HG03045 (cell line): Measurements from ENCODE around the gene CALCA.
A peak's percentile ranks its signal among the peaks of the same experiment; 100 is the strongest.
"Not testable (repeated sequence)": the region's sequence is repeated elsewhere in the genome, so short reads cannot be mapped to it uniquely, and the experiment has no call there.

ENCODE experiments used
- ATAC-seq: cut with Tn5 transposase; IDR thresholded peaks from one replicate; pipeline ENCODE4 v1.9.1; 2021; ENCODE audit warnings: mild to moderate bottlenecking, moderate library complexity; ENCODE audit not compliant: unreplicated experiment

The CALCA gene

DNA sequence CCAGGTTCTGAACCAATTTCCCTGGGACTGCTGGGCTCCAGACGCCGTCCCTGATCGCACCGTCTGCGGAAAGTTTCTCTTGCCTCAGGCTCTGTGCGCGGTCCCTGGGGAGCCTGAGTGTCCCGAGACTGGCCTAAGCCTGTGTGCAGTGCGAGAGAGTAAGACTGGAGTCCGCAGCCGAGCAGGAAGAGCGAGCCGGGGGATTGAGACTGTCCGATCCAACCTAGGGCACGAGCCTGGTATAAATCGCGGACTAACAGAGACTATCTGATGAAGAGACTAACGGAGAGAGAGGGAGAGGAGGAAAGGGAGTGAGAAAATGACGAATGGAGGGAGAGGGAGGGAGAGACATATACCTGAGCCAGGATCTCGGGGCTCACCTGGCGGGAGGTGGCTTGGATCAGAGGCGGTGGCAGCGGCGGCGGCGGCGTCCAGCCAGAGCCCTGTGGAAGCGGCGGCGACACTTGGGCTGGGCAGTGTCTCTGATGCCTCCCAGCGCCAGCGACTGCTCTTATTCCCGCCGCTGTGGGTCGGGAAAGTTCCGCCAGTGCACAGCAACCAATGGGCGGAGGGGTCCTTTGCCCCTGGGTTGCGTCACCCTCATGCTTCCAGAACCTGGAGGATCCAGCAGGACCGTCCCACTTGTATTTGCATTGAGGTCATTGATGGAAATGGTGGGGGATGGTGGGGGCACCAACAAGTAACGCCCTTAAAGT lies at the start of gene CALCA:
Gene CALCA, minus strand, starts transcription at position 487 of the 716 bp plus-strand sequence. CDS start 1,159 bp downstream, outside the sequence.
- no peak for ATAC-seq

DNA sequence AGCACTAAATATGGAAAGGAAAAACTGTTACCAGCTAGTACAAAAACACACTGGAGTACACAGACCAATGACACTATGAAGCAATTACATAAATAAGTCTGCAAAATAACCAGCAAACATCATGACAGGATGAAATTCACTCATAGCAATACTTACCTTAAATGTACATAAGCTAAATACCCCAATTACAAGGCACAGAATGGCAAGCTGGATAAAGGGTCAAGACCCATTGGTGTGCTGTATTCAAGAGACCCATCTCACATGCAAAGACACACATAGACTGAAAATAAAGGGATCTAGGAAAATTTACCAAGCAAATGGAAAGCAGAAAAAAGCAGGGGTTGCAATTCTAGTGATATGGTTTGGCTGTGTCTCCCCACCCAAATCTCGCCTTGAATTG lies 44.0 kb upstream of the CALCA start:
- ATAC-seq: no peak

- no peak for ATAC-seq
These were observed 39.7 kb upstream of the CALCA start for GRCh38 chr11:15011776-15012345.

GRCh38 chr11:15010865-15011264 lies 38.7 kb upstream of the CALCA start:
- no peak for ATAC-seq

DNA sequence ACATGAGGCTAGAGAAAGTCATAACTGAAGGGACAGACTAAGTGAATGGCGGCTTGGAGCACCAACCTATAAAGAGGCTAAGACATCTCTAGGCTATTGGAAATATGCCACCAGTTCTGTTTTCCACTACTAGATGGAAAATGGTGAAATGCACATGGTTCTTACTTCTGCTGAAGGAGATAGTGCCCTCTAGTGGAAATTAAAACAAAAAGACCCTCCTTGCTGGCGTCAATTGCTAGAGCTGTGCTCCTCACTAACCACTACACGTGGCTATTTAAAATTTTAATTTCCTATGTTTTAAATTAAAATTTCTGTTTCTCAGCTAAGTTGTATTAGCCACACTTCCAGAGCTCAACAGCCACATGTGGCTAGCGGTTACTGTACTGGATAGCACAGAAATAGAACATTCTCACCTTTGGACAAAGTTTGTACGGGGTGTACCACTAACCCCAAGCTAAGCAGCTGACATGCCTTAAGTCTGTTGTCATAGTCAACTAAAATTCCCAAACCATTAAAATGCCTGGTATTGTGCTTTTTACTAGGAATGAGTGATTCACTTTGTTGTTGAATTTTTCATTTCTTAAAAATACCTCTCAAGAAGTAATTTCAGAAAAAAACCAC lies 34.1 kb upstream of the CALCA start:
- ATAC-seq: peak; percentile 47

- not testable (repeated sequence) for ATAC-seq
These were observed 16.0 kb upstream of the CALCA start for GRCh38 chr11:14988133-14988532.

DNA sequence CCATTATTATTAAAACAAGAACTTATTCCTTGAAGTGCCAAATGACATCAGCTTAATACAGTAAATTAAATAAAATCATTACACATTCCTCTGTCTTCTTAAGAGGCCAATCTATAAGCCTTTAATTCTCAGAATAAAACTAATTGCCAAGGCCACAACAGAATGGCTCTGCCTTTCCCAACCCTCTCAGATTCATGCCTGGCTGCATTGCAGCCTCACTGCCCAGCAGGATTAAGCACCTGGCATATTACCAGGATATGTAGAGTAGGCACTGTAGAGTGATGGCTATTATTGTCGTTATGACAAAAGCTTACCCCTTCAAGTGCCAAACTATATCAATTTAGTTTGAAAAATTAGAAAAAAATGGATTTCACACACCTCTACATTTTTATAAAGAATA lies 9.4 kb upstream of the CALCA start:
- ATAC-seq: no peak

- ATAC-seq: no peak
These were observed 8.7 kb upstream of the CALCA start for GRCh38 chr11:14980854-14981253.

DNA sequence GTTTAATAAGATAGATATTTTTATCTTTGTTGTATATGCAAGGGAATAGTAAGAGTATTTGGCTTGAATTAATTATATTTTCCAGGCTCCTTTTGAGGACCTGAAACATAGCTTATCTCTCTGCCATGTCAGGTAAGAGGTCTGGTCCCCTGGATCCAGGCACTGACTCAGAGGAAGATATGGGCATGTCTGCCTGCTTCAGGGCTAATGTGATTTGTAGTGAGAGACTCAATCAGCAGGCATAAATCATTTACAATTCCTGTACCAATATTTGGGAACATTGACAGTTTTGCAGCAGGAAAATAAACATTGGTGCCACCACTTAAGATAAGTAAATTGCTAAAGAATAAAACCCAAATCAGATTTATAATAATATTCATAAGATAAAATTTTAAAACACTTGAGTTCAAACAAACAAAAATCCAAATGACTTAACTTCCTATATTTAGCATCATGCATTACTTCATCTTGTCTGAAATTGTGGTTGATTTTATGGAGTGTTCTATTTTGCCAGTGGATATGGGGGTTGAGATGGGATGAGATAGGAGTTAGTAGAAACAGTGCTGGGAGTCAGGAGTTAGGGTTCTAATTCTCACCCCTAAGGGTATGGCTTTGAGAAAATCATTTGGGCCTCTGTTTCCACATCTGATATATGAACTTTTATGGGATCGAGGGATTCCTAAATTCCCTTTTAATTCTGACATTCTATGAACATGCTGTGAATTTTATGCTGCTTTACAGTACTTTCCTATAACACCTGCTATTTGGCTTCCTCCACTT lies 5.1 kb upstream of the CALCA start:
- no peak for ATAC-seq

DNA sequence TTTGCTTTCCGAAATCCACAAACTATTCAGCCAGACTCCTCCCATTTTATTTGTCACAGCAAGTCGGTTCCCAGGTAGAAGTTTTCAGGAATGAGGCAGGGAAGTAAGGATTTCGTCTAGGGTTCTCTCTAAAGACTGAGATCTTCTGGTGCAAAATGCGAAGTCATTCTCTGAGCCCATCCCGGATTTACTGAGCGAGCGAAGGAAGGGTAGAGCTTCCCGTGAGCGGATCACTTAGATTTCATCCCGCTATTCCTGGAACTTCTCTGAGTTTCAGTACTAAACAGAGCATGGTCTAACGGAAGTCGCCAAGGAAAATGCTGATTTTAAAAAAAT lies 3.1 kb upstream of the CALCA start:
- no peak for ATAC-seq

DNA sequence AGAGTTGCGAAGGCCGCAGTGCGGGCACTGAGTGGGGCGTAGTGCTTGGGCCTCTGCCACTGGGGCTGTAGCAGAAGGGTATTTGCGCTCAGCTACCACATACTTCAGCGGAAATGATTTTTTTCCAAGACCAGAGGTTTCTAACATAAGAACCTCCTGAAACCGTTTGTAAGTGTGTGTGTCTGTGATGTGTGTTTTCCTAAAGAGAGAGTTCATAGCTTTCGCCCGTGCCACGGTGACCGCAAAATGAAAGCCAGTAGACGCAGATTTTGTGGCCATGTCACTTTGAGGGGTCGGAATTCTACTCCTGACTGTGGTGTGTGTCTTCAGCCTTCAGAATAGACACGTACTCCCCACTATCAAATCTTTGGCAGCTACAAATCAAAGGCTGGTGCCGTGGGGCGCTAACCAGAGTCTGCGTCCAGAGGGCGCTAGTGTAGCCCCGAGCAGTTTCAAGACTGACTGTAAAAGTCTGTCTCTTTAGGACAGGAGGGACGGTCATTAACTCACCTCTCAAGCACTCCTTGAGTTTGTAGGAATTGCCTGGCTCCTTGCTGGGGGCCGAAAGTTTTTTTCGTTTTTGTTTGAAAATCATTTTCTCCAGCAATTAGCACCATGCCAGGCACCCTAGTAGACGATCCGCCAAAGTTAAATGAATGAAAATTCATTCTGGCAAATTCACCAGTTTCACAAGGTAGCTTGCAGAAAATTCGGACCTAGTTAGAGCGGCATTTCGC lies 2.5 kb upstream of the CALCA start:
- no peak for ATAC-seq

DNA sequence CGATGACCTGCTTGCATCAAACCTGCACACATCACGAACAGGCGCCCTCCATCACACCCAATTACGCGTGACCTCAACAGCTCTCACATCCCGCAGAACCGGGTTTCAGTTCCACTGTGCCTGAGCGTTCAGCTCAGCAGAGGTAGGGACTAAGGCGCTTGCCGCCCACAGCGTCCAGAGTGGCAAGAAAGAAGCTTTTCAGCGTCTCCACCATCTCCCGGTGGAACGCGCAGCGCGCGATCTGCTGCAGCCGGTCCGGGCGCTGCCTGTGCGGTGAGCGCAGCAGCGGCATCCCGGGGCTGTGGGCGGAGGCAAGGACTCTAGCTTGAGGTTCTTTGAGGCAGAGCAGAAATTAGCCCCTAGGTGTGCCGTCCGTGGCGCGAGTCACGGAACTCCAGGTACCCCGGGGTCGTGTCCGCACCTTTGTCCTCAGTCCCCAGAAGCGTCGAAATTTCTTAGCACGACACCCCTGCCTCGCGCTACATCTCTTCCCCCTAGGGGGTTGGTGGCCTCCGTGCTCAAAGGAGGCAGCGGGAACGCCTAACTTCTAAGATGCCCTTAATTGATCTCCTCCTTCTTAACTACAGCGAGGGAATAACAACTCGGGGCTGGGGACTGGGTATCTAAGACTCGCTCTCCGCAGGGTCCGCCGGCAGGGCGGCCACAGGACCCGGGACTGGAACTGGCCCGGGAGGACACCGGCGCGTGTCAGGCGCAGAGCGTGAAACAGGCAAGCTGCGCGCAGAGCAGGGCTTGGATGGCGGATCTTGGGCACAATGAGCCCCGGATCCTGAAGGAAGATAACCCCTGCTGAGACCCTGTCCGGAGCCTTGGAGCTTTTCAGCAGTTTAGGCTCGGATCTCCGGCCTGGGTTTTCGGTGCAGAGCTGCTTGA lies 1.7 kb upstream of the CALCA start:
- no peak for ATAC-seq

GRCh38 chr11:14972581-14973495 lies 687 bp upstream of the CALCA start:
- no peak for ATAC-seq

DNA sequence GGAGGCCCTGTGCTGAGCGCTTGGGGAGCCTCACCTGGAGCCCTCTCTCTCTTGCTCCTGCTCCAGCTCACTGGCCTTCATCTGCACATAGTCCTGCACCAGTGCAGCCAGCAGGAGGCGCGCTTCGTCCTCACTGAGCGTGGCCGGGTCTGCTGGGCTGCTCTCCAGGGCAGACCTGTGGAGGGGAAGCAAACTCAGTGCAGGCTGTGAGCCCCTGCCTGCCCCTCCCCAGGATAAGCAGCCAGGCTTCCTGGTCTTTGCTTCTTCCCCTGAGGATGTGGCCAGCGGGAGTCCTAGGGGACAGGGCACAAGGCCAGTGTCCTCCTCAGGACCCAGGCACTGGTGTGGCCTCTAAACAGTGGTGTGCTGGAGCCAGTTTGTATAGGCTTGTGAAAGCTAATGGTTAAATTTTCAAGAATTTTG lies 2.2 kb downstream of the CALCA start:
- ATAC-seq: peak; percentile 46

DNA sequence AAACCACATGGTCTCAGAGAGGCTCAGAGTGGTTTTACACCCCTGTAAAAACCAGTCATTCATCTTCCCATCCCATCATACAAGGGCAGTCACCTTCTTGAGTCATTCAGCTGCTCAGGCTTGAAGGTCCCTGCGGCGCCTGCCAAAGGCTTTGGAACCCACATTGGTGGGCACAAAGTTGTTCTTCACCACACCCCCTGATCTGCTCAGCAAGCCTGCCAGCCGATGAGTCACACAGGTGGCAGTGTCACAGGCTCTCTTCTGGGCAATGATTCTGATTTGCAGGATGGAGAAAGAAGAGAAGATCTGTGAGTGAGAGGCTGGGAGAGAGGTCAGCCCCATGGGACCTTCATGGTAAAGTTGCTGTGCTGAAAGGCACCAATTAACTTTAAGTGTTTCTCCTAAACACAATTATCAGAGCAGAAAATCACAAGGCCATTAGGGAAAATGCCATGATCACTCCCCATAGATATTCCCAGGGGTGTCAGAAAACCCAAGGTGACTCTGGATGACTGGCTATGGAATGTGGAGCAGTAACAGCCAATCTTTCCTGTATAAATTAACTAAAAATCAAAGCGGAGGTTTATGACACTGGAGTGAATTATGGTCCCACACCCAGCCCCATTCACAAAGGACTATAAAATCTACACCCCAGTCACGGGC lies 4.4 kb downstream of the CALCA start:
- no peak for ATAC-seq

DNA sequence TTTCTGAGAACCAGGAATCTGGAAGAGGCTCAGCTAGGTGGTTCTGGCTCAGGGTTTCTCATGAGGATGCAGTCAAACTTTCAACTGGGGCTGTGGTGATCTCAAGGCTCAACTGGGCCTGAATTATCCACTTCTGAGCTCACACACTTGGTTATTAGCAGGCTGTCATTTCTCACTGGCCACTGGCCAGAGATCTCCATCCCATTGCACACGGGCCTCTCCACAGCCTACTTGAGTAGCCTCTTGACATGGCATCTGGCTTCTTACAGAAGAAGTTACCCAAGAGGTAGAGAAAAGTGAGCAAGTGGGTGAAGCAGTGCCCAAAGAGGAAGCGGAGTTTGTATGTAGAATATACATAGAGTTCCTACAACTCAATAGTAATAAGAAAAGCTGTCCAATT lies 16.0 kb downstream of the CALCA start:
- ATAC-seq: no peak

DNA sequence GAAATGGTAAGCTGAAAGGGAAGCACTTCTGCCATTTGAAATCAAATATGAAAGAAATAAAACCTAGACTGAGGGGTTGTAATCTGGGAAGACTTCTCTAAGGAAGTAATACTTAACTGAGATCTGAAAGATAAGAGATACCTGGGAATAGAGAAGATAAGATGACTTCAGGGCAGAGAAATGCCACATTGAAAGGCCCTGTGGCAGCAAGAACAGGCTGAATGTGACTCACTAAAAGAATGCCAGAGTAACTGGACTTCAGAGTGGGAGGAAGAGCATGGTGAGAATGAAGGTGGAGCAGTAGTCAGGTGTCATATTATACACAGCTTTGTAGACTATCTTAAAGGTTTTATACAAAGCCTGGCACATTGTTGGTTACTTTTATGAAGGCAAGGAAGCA lies 17.6 kb downstream of the CALCA start:
- ATAC-seq: no peak

DNA sequence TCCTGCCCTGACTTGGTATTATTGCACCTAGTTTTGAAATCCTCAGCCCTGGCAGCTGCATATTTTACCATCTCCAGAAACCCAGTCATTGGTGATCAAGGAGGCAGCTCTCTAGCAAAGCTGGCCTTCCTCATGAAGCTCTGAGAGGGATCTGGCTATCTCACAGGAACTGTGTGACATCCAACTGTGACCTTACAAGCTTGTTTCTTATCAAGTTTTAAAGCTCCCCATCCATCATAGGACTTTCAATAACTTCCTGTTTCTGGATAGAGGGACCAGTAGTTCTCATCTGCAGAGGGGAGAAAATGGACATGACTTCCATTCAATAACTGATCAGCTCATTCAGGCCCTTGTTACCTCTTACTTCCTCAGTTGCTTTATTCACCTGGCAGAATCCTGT lies 18.2 kb downstream of the CALCA start:
- no peak for ATAC-seq
